HUDEP-2 (cell line): ENCODE data around the gene UBE2R2.
"Not testable (repeated sequence)": the region's sequence is repeated elsewhere in the genome, so short reads cannot be mapped to it uniquely, and the experiment has no call there.

ENCODE experiments used
- DNase-seq, 76 experiments: peaks; one replicate each; lab custom pipeline; 2025; ENCODE audit not compliant: unreplicated experiment in 76 of 76; lab: John Stamatoyannopoulos, UW

Gene UBE2R2

GRCh38 chr9:33816327-33817252 is at the start of gene UBE2R2:
UBE2R2 (plus strand) TSS chr9:33817160; CDS start chr9:33817758, 598 bp downstream.
- DNase-seq: peak in 75 of 76 experiments; percentile 36 to 95 (median 86)

GRCh38 chr9:33770156-33770880 is 46.6 kb upstream of the UBE2R2 start:
- DNase-seq: peak in 1 of 76 experiments; percentile 3

- not testable (repeated sequence) for DNase-seq
Measured at GRCh38 chr9:33773135-33773534, 43.8 kb upstream of the UBE2R2 start.

GRCh38 chr9:33774074-33774659 is 42.8 kb upstream of the UBE2R2 start:
- not testable (repeated sequence) for DNase-seq

- no peak for DNase-seq
Measured at GRCh38 chr9:33776578-33776977, 40.4 kb upstream of the UBE2R2 start.

GRCh38 chr9:33778700-33779351 is 38.1 kb upstream of the UBE2R2 start:
- DNase-seq: peak in 37 of 76 experiments; percentile 7 to 63 (median 29)

GRCh38 chr9:33780276-33780675 is 36.7 kb upstream of the UBE2R2 start:
- DNase-seq: no peak

GRCh38 chr9:33781736-33782135 is 35.2 kb upstream of the UBE2R2 start:
- DNase-seq: no peak

GRCh38 chr9:33782395-33783152 is 34.4 kb upstream of the UBE2R2 start:
- no peak for DNase-seq

- DNase-seq: peak in 2 of 76 experiments; percentile 13
Measured at GRCh38 chr9:33785914-33786313, 31.0 kb upstream of the UBE2R2 start.

- DNase-seq: no peak
Measured at GRCh38 chr9:33786681-33787080, 30.3 kb upstream of the UBE2R2 start.

- no peak for DNase-seq
Measured at GRCh38 chr9:33787839-33788238, 29.1 kb upstream of the UBE2R2 start.

GRCh38 chr9:33789429-33789828 is 27.5 kb upstream of the UBE2R2 start:
- DNase-seq: not testable (repeated sequence)

- peak in 20 of 76 experiments; percentile 1 to 50 (median 13) for DNase-seq
Measured at GRCh38 chr9:33791117-33791516, 25.8 kb upstream of the UBE2R2 start.

- not testable (repeated sequence) for DNase-seq
Measured at GRCh38 chr9:33793496-33793895, 23.5 kb upstream of the UBE2R2 start.

GRCh38 chr9:33794560-33794959 is 22.4 kb upstream of the UBE2R2 start:
- no peak for DNase-seq

GRCh38 chr9:33795281-33795680 is 21.7 kb upstream of the UBE2R2 start, which contains the start of gene PRSS3:
PRSS3 (plus strand) TSS chr9:33795561; CDS start chr9:33795574, 13 bp downstream.
- no peak for DNase-seq

GRCh38 chr9:33795819-33796218 is 21.1 kb upstream of the UBE2R2 start:
- no peak for DNase-seq

GRCh38 chr9:33796679-33797078 is 20.3 kb upstream of the UBE2R2 start:
- not testable (repeated sequence) for DNase-seq

- DNase-seq: no peak
Measured at GRCh38 chr9:33797837-33798236, 19.1 kb upstream of the UBE2R2 start.
